Lower leg skin (tissue), 3 donors: ENCODE data around the gene JDP2.

Experiments
- POLR2A ChIP-seq, 2 donors: fragments of 450-650 bp; IDR thresholded peaks; one replicate each; pipeline ENCODE4 v1.6.1; 2016 to 2017; ENCODE audit warnings: antibody characterized with exemption in 2 of 2, mild to moderate bottlenecking in 1 of 2, moderate library complexity in 1 of 2
- TF ChIP-seq, protein P1 (sequence below), 3 donors: fragments of 450-650 bp; IDR thresholded peaks; one replicate each; pipeline ENCODE4 v1.5.1; 2016; ENCODE audit warnings: antibody characterized with exemption in 3 of 3, mild to moderate bottlenecking in 3 of 3, moderate library complexity in 2 of 3

- TF ChIP-seq, protein P1, sequence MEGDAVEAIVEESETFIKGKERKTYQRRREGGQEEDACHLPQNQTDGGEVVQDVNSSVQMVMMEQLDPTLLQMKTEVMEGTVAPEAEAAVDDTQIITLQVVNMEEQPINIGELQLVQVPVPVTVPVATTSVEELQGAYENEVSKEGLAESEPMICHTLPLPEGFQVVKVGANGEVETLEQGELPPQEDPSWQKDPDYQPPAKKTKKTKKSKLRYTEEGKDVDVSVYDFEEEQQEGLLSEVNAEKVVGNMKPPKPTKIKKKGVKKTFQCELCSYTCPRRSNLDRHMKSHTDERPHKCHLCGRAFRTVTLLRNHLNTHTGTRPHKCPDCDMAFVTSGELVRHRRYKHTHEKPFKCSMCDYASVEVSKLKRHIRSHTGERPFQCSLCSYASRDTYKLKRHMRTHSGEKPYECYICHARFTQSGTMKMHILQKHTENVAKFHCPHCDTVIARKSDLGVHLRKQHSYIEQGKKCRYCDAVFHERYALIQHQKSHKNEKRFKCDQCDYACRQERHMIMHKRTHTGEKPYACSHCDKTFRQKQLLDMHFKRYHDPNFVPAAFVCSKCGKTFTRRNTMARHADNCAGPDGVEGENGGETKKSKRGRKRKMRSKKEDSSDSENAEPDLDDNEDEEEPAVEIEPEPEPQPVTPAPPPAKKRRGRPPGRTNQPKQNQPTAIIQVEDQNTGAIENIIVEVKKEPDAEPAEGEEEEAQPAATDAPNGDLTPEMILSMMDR (IDR thresholded peaks at IDR 0.05): no peak
- TF ChIP-seq POLR2A (IDR thresholded peaks at IDR 0.05): no peak
Measured at GRCh38 chr14:75495882-75496281, 68.1 kb downstream of the JDP2 start.
